DMS114 treated with DMSO at 0.1 percent for 48 hours (cell line): Measurements from ENCODE around the gene DIP2C.

Experiments used
- DNase-seq: peaks from one replicate; lab custom pipeline; 2025; ENCODE audit not compliant: unreplicated experiment; lab: John Stamatoyannopoulos, UW

The DIP2C gene

DNA sequence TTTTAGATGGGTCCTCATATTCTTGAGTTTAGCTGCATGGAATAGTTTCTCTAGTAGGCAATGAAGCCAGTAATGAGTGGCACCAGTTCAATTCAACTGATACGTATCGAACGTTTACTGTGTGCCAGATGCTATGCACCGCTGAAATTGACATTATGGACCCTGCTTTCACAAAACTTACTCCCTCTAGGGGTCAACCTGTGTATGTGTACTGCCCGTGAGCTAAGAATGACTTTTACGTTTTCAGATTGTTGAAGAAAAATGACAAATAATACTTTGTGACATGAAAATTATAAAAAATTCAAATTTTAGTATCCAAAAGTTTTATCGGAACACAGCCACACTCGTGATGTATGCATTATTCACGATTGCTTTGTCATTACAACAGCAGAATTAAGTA, 458.7 kb downstream of the DIP2C start:
- DNase-seq, result no peak

DNA sequence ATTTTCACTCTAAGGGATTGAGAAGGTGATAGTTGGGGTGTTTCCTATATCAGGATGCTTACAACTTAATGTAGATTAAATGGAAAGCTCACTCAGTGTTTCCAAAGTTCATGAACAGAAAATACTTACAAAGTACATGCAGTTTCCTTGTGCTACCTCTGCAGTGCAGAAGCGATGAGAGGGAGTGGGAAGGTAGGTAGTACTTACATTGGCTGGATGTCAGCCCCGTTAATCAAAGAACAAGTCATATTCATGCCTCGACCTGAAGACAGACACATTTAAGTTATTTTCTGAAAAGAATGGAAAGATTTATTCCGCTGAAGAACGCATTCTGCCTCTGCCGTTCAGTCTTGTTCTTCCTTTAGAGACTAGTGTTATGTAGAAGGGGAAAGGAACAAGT, 461.1 kb downstream of the DIP2C start:
- DNase-seq, result no peak

GRCh38 chr10:227014-227413, 462.5 kb downstream of the DIP2C start:
- no peak for DNase-seq

DNA sequence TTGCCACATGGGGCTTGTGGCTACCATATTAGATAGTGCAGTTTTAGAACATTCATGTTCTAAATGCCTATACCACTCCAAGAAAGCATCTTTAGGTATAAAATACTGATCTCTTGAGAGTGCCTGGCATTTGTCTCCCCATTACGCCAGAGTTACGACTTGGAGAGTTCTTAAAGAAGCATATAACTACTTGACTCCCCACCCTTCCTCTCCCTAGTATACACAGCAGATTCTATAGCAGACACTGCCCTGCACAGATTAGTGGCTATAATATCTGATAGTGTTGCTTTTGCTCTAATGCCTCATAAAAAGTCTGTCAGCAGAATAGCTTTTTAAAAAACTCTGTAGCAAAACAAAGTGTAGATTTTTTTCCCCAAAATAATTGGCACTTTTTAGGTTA, 463.4 kb downstream of the DIP2C start:
- no peak for DNase-seq

DNA sequence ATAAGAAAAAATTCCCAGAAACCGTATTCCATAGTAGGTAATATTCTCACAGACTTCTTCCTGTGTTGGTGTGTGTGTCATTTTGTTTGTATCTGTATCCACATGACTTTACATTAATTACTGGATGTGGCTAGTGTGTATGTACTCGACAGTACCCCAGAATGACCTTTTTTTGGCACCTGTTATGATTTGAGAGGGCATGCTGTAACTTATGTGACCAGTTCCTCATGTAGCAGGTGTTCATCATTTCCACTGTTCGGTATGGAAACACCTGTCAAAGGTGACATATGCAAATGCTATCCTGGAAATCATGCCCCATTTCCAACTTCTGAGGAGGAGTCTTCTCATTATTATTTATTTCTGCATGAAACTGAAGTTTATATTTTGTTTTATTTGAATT, 464.9 kb downstream of the DIP2C start:
- DNase-seq, result no peak
